Right lobe of liver (tissue), 6 donors: ENCODE measurements around the gene EPHA3. TPM values are rescaled to one million over a fixed set of nuclear protein-coding genes. Genes with fewer than 3 reads are reported as not detected.

Experiments
- ATAC-seq, 4 donors: fragments of 200-7000 bp; cut with Tn5 transposase; one replicate each; pipeline ENCODE4 v1.9.1; 2020; ENCODE audit warnings: mild to moderate bottlenecking in 4 of 4, moderate library complexity in 4 of 4
- DNase-seq, 3 donors: peaks; one replicate each; pipeline ENCODE4 v3.0.0-alpha.2; 2020
- H3K27ac ChIP-seq, 3 donors: fragments of 200-600 bp; one replicate each; pipeline ENCODE4 v1.8.0; 2022
- H3K27me3 ChIP-seq, 2 donors: fragments of 200-600 bp; one replicate each; pipeline ENCODE4 v1.8.0; 2022
- H3K36me3 ChIP-seq, 4 donors: fragments of 200-600 bp; sonication (generic) in 1 of 4; one replicate each; pipeline versions ENCODE4 v1.5.1 to v1.8.0; 2017 to 2022; ENCODE audit warnings: control low read depth in 1 of 4
- H3K4me1 ChIP-seq, 4 donors: fragments of 200-600 bp; sonication (generic) in 1 of 4; one replicate each; pipeline versions ENCODE4 v1.5.1 to v1.8.0; 2017 to 2022; ENCODE audit warnings: control low read depth in 1 of 4
- H3K4me3 ChIP-seq, 3 donors: fragments of 200-600 bp; one replicate each; pipeline ENCODE4 v1.8.0; 2022
- H3K9me3 ChIP-seq, 4 donors: fragments of 200-600 bp; sonication (generic) in 1 of 4; one replicate each; pipeline versions ENCODE4 v1.5.1 to v1.8.0; 2017 to 2022; ENCODE audit warnings: control low read depth in 1 of 4
- CTCF ChIP-seq, 4 donors: fragments of 200-600 bp in 3 of 4; fragments of 450-650 bp in 1 of 4; IDR thresholded peaks; one replicate each; pipeline versions ENCODE4 v1.5.1 to v1.8.0; 2016 to 2022; ENCODE audit warnings: antibody characterized with exemption in 4 of 4, mild to moderate bottlenecking in 2 of 4
- POLR2A ChIP-seq: fragments of 450-650 bp; IDR thresholded peaks from one replicate; pipeline ENCODE4 v1.6.1; 2017; ENCODE audit warnings: antibody characterized with exemption, mild to moderate bottlenecking
- WGBS: methylation state at CpG from one replicate; pipeline ENCODE4 v1.1.6; 2018; ENCODE audit warnings: low coverage, low lambda C conversion rate; ENCODE audit not compliant: insufficient coverage; ENCODE audit errors: missing lambda C conversion rate; 5-methylcytosine and 5-hydroxymethylcytosine counted together
- intact Hi-C, 2 donors: fragments of 100-400 bp; cut with DNase I; formaldehyde crosslinking; loops; one replicate each; pipeline versions ENCODE4 v1.11.2 to v1.14.1; 2022
- long read RNA-seq: library from polyadenylated mRNA; unstranded; transcript quantifications from one replicate; pipeline ENCODE4 v2.0.0, GENCODE V29; 2019
- total RNA-seq, 6 experiments: library from RNA; depleted of rRNA in 2 of 6; stranded (reverse); fragments of >200 nt in 2 of 6; fragmentation: NEBNext Ultra II Directional in 3 of 6; extraction: Animal tissue kit (Norgen Biotek cat#: 25700) in 3 of 6; gene quantifications; one replicate each; pipeline versions ENCODE4 v1.1.0 to v1.2.4, GENCODE V29; 2016 to 2023
- donor health status: DM: no; HTN: yes; CAD: no.
- donor health status: DM: no; HTN: no; CAD: no.
- donor health status: DM: no; HTN: no; CAD: no.
- donor health status: DM: no; HTN: yes; CAD: no.
- donor health status: DM: no; HTN: yes; CAD: no.

EPHA3 gene
- total RNA-seq: 1 to 10 TPM in 5 of 6 experiments, under 1 TPM in 1; 0.95 to 2.9 (median 1.5) TPM
- long read RNA-seq, partial matches to known transcripts: 0 of 1 reads
- long read RNA-seq, other reads (novel, unspliced or antisense): 0 of 1 reads

GRCh38 chr3:89107461-89108290 lies at the start of gene EPHA3:
TSS of gene EPHA3 (plus strand) at chr3:89107621. CDS start at chr3:89107749, 128 bp downstream.
- Histone ChIP-seq H3K4me3 (peak within 1 kb of the TSS; percentile 6 to 30 (median 25)), H3K27me3 (peaks cover 0 to 21% of the 10 kb centered on the region in 2 donors), H3K27ac (no peak within 1 kb of the TSS), H3K36me3 (no peaks in the 10 kb centered on the region), H3K9me3 (no peaks in the 10 kb centered on the region), H3K4me1 (peaks cover 0 to 7% (median 0%) of the 10 kb centered on the region in 4 donors)
- ATAC-seq (peak; percentile 82 to 94 (median 88)), DNase-seq (peak; percentile 63 to 73 (median 64))
- no peak for TF ChIP-seq CTCF (IDR thresholded peaks at IDR 0.05)
- TF ChIP-seq POLR2A: no peak
- 3% methylated on average over 22 of the region's 32 CpGs for whole genome bisulfite sequencing
- intact Hi-C loops: no loop called here

- TF ChIP-seq POLR2A (no peak), CTCF (IDR thresholded peaks at IDR 0.05) (no peak)
- DNase-seq: no peak
- 50% methylated on average over 2 of the region's 2 CpGs for whole genome bisulfite sequencing
- no peak overlapping the region for H3K27ac ChIP-seq
- no peaks in the 10 kb centered on the region for H3K4me1 ChIP-seq
- no peak overlapping the region for H3K4me3 ChIP-seq
- H3K9me3 ChIP-seq: no peaks in the 10 kb centered on the region
- H3K36me3 ChIP-seq: no peaks in the 10 kb centered on the region
- intact Hi-C loops: no loop called here
- no peak for ATAC-seq
- no peaks in the 10 kb centered on the region for H3K27me3 ChIP-seq
Observed at GRCh38 chr3:89058371-89058770, 49.0 kb upstream of the EPHA3 start.

- intact Hi-C loops: no loop called here
- no peaks in the 10 kb centered on the region for H3K4me1 ChIP-seq
- H3K9me3 ChIP-seq: no peaks in the 10 kb centered on the region
- TF ChIP-seq POLR2A: no peak
- TF ChIP-seq CTCF (IDR thresholded peaks at IDR 0.05): no peak
- H3K27ac ChIP-seq: no peak overlapping the region
- H3K27me3 ChIP-seq: no peaks in the 10 kb centered on the region
- H3K36me3 ChIP-seq: no peaks in the 10 kb centered on the region
- WGBS: 47% methylated on average over 5 of the region's 5 CpGs
- DNase-seq (no peak), ATAC-seq (no peak)
- no peak overlapping the region for H3K4me3 ChIP-seq
Observed at GRCh38 chr3:89059211-89059925, 48.1 kb upstream of the EPHA3 start.

GRCh38 chr3:89061259-89061658 lies 46.2 kb upstream of the EPHA3 start:
- ATAC-seq: no peak

More at GRCh38 chr3:89061259-89061658, 46.2 kb upstream of the EPHA3 start:
- no peaks in the 10 kb centered on the region for H3K9me3 ChIP-seq
- H3K4me1 ChIP-seq: no peaks in the 10 kb centered on the region
- no peaks in the 10 kb centered on the region for H3K27me3 ChIP-seq
- DNase-seq: no peak
- intact Hi-C loops: no loop called here
- no peak overlapping the region for H3K27ac ChIP-seq
- H3K36me3 ChIP-seq: no peaks in the 10 kb centered on the region
- WGBS: 78% methylated on average over 2 of the region's 2 CpGs
- H3K4me3 ChIP-seq: no peak overlapping the region
- TF ChIP-seq CTCF (IDR thresholded peaks at IDR 0.05) (no peak), POLR2A (no peak)
